Esophagus mucosa (tissue), 1 donor: Measurements from ENCODE around the gene RPS6KA4. TPM values are rescaled to one million over a fixed set of nuclear protein-coding genes. Genes with fewer than 3 reads are reported as not detected.
"Not testable (repeated sequence)": the region's sequence is repeated elsewhere in the genome, so short reads cannot be mapped to it uniquely, and the experiment has no call there.

Experiments used
- ATAC-seq: fragments of 200-7000 bp; cut with Tn5 transposase; one replicate; pipeline ENCODE4 v1.9.1; 2020
- total RNA-seq: library from RNA; stranded (reverse); gene quantifications from one replicate; pipeline ENCODE4 v1.2.4, GENCODE V29; 2023
- donor health status: DM: yes; HTN: yes; CAD: no.

The RPS6KA4 gene
- total RNA-seq = 36.2 TPM

- peak; percentile 75 for ATAC-seq
Measured at GRCh38 chr11:64358907-64359711, at the start of gene RPS6KA4. Gene RPS6KA4 (plus strand): TSS chr11:64359162. CDS start chr11:64359236, 74 bp downstream.

GRCh38 chr11:64312947-64313346 is 46.0 kb upstream of the RPS6KA4 start:
- no peak for ATAC-seq

DNA sequence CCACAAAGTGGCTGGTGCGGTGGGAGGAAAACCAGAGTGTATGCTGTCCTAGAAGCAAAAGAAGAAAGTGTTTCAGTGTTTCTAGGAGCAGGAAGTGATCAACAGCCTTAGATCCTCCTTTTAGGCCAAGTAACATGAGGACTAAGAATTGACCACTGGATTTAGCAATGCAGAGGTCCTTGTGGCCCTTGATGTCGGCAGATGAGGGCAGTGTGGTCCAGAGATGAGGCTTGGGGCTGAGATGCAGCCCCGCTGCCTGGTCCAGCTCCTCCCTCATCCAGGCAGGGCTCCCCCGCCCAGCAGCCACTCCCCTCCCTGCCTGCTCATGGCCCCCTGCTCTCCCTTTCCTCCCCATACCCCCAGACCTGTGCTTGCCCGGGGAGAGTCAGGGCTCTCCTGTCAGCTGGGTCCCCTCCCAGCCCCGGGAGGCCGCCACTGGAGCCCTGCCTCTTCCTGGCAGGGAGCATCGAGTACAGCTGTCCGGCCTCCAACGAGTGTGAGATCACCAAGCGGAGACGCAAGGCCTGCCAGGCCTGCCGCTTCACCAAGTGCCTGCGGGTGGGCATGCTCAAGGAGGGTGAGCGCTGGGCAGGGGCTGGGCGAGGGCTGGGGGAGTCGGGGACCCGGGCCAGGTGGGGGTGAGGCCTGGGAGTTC is 45.3 kb upstream of the RPS6KA4 start:
- ATAC-seq = no peak

- ATAC-seq = no peak
Measured at GRCh38 chr11:64314146-64314804, 44.7 kb upstream of the RPS6KA4 start.

- no peak for ATAC-seq
Measured at GRCh38 chr11:64314805-64315561, 44.0 kb upstream of the RPS6KA4 start.

DNA sequence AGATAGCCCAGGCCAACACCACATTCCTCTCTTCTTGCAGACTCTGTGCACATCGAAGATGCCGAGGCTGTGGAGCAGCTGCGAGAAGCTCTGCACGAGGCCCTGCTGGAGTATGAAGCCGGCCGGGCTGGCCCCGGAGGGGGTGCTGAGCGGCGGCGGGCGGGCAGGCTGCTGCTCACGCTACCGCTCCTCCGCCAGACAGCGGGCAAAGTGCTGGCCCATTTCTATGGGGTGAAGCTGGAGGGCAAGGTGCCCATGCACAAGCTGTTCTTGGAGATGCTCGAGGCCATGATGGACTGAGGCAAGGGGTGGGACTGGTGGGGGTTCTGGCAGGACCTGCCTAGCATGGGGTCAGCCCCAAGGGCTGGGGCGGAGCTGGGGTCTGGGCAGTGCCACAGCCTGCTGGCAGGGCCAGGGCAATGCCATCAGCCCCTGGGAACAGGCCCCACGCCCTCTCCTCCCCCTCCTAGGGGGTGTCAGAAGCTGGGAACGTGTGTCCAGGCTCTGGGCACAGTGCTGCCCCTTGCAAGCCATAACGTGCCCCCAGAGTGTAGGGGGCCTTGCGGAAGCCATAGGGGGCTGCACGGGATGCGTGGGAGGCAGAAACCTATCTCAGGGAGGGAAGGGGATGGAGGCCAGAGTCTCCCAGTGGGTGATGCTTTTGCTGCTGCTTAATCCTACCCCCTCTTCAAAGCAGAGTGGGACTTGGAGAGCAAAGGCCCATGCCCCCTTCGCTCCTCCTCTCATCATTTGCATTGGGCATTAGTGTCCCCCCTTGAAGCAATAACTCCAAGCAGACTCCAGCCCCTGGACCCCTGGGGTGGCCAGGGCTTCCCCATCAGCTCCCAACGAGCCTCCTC is 43.1 kb upstream of the RPS6KA4 start:
- ATAC-seq = not testable (repeated sequence)

DNA sequence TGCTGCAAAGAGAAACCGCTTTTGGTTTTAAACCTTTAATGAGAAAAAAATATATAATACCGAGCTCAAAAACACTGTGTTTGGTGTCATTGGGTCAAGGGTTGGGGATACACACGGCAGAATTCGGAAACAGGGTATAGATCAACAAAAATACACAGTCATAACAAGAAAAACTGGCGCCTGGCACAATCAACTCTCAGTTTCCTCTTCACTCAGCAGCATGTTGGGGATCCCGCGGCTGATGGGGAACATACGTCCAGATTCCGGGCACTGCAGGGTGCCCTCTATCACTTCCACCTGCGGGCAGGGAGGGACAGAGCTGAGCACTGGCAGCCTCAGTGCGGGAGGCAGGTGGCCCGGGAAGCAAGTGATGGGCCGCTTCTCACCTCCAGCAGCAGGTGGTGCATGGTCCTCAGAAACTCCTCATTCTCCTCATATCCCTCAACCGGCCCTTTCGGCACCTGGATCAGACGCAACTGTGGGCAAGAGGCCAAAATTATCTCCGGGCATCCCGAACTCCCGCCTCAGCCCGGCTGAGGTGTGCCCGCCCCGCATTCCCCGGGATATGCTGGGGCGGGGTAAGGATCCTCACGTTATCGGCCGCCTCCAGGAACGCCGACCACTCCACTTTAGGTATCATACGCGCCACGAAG is 42.2 kb upstream of the RPS6KA4 start:
- ATAC-seq = peak; percentile 14

DNA sequence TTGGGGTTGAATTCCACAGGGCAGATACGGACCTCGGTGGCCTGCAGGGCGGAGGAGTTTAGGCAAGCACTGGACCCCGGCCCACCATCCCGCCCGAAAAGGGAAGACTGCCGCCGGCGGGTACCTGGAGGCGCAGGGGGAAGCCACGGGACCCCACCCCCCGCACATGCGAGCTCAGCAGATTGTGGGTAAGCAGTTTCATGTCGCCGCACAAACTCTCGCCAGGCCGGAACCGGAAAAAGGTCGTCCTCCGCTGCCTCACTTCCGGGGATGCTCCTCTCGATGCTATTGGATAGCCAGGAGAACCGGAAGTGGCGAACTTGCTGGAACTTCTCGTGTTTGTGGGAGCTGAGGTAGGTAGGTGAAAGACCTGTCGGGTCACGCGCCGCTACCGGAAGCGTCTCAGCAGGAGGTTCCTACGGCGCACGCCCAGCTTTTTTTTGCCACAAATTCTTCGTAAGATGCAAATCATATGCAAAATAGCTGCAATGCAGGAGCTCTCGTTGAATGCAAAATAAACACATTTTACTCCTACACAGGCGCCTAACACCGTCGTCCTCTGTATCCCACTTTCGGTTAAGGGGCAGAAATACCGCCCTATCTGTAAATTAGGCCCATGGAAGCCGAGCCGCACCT is 41.5 kb upstream of the RPS6KA4 start, which contains the start of gene TRMT112:
Gene TRMT112 (minus strand): TSS at position 235 of the 636 bp plus-strand sequence. CDS start 33 bp downstream, at position 202.
- peak; percentile 78 for ATAC-seq

DNA sequence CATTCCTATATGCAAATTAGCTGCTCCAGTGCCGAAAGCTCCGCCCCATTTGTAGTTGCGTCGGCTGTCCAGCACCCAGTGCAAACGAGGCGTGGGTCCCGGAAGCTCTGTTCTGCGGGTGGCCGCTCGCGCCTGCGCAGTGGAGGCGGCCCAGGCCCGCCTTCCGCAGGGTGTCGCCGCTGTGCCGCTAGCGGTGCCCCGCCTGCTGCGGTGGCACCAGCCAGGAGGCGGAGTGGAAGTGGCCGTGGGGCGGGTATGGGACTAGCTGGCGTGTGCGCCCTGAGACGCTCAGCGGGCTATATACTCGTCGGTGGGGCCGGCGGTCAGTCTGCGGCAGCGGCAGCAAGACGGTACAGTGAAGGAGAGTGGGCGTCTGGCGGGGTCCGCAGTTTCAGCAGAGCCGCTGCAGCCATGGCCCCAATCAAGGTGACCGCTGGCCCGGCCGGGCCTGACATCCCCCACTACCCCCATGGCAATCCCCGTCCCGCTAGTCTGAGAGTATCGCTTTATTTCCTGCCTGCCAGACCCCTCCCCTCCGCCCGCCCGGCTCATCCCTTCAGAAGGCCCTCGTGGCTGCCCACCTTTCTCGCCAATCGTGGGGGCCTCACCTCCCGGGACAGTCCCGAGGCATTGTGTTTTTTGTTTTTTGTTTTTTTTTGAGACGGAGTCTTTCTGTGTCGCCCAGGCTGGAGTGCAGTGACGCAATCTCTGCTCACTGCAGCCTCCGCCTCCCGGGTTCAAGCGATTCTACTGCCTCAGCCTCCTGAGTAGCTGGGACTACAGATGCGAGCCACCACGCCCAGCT is 40.8 kb upstream of the RPS6KA4 start, which contains the start of gene PRDX5:
Gene PRDX5 (plus strand): TSS at position 161 of the 805 bp plus-strand sequence. CDS start 95 bp downstream, at position 256.
- ATAC-seq = peak; percentile 79

GRCh38 chr11:64318766-64319761 is 39.9 kb upstream of the RPS6KA4 start:
- no peak for ATAC-seq

DNA sequence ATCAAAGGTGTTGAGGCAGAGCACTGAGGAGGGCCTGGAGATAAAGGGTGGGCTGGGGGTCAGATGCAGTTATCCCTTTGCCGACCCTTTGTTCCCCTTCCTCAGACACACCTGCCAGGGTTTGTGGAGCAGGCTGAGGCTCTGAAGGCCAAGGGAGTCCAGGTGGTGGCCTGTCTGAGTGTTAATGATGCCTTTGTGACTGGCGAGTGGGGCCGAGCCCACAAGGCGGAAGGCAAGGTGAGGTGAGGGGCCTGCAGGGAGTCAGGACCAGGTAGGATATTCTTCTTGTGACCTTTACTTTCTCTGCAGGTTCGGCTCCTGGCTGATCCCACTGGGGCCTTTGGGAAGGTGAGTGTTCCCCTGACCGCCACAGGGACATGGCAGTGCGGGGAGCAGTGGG is 38.4 kb upstream of the RPS6KA4 start:
- ATAC-seq = no peak

DNA sequence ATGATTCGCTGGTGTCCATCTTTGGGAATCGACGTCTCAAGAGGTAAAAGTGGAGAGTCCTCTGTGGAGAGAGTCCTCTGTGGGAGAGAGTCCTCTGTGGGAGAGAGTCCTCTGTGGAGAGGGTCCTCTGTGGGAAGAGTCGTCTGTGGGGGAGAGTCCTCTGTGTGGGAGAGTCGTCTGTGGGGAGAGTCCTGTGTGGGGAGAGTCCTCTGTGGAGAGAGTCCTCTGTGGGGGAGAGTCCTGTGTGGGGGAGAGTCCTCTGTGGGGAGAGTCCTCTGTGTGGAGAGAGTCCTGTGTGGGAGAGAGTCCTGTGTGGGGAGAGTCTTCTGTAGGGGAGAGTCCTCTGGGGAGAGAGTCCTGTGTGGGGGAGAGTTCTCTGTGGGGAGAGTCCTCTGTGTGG is 37.9 kb upstream of the RPS6KA4 start:
- no peak for ATAC-seq

- ATAC-seq = peak; percentile 22
Measured at GRCh38 chr11:64321533-64321932, 37.4 kb upstream of the RPS6KA4 start.

- ATAC-seq = no peak
Measured at GRCh38 chr11:64322925-64323260, 36.1 kb upstream of the RPS6KA4 start.

DNA sequence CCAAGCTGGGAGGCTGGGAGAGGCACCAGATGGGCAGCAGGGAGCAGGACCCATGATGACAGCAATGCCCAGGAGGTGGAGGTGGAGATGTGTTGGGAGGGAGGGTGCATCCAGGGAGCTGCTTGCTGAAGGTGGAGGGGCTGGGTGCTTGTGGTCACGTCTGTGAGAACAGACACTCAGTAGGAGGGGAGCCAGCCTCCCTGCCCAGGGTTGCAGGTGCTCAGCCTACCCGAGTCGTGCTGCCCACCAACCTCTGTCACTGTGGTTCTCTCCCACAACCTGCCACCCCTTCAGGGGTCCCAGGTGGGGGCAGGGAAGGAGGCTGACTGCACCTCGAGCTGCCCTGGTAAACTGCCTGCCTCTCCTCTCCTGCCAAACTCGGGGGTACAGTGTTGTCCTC is 35.6 kb upstream of the RPS6KA4 start:
- no peak for ATAC-seq

DNA sequence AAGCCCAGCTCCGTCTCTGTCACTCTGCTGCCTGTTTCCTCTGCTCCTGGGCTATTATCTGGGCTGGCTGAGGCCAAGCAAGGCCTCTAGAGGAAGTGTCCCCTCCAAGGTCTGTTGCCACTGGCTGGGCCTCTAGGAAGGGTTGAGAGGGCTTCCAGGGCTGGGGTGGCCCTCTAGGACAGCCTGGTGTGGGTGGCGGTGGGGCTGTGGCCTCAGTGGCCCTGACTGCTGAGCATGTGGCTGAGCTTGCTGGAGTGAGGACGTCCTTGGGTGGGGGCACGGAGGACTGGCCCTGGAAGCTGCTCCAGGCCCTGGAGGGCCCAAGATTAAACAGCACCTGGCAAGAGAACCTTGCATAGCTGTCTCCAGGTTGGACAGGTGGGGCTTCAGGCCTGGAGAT is 35.0 kb upstream of the RPS6KA4 start:
- ATAC-seq = peak; percentile 0

DNA sequence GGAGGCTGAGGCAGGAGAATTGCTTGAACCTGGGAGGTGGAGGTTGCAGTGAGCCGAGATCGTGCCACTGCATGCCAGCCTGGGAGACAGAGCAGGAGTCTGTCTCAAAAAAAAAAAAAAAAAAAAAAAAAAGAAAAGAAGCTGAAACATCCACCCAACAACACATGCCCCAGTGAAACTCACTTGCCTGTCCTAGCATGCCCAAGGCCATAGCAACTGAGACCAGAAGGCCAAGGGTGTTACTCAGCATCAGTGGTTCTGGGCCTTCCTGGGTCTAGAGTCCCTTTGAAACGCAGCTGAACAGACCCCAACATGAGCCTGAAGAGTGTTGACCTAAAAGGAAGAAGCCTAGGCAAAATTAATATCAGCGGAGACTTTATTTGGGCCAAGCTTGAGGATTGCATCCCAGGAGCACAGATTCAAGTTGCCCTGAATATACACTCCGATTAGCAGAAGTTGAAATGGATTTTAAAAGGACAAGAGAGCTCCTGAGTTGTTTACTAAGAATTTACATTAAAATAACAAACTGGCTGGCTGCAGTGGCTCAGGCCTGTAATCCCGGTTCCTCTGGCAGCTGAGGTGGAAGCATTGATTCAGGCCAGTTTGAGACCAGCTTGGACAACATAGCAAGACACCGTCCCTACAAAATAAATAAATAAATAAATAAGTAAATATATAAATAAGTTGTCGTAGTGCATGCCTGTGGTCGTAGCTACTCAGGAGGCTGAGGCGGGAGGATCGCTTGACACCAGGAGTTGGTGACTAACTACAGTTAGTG is 34.1 kb upstream of the RPS6KA4 start:
- peak; percentile 73 for ATAC-seq

DNA sequence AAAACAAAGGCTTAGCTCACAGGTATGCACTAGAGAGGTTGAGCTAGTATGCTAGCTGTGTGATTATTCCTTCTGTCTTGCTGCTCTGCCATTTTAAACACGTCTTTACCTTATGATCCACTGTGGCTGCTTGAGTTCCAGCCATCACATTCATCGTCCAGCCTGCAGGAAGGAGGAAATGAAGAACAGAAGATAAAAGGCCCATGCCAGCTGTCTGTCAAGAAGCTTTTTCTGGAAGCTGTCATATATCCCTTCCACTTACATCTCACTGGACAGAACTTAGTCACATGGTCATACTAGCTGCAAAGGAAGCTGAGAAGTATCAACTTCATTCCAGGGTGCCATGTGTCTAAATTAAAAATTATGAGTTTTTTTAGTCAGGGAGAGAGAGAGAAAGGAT is 31.6 kb upstream of the RPS6KA4 start:
- ATAC-seq = no peak
